ENCODE results near the gene GDF2. TPM values are rescaled to one million over a fixed set of nuclear protein-coding genes. Genes with fewer than 3 reads are reported as not detected.

GDF2 gene
- total RNA-seq: not detected in 2 replicates
- long read RNA-seq: 0 reads

- H3K9me3 Mint-ChIP-seq (ENCODE audit: low read depth): peaks cover 2% of the 10 kb centered on the region
- peaks cover 31% of the 10 kb centered on the region for H3K4me1 Mint-ChIP-seq (ENCODE audit: low read depth)
- no peak within 1 kb of the TSS for H3K4me3 Mint-ChIP-seq (ENCODE audit: low read depth)
- no peak for DNase-seq (ENCODE audit: low spot score, unreplicated experiment)
- H3K27ac Mint-ChIP-seq: no peak within 1 kb of the TSS
- no peak for TF ChIP-seq CTCF (IDR thresholded peaks at IDR 0.05; ENCODE audit: unreplicated experiment)
- H3K36me3 Mint-ChIP-seq (ENCODE audit: insufficient read depth): no peaks in the 10 kb centered on the region
- H3K27me3 Mint-ChIP-seq: peaks cover 24% of the 10 kb centered on the region
Measured at GRCh38 chr10:47322300-47323061, at the start of gene GDF2. Gene GDF2 (plus strand): TSS chr10:47322454. CDS start chr10:47322669, 215 bp downstream.

DNA sequence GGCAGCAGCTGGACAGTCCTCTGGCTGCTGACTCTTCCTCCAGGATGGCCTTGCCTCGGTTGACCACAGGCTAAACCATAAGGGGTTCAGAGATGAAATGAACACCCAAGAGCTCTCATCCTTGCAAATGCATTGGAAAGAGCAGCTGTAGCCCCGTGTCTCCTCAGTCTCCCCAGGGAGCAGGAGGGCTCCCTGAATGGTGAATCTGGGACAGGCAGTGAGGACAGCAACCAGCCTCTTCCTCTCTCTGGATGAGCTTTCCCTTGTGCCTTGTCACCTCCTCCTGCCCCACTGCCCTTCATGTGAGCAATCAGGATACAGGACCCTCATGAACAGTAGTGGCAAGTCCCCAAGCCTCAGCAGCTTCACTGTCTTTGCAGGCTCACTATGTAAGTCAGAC lies 46.2 kb upstream of the GDF2 start:
- Mint-ChIP-seq H3K36me3 (ENCODE audit: insufficient read depth) (no peaks in the 10 kb centered on the region), H3K27me3 (peaks cover 29% of the 10 kb centered on the region), H3K4me3 (ENCODE audit: low read depth) (no peak overlapping the region), H3K27ac (no peak overlapping the region), H3K9me3 (ENCODE audit: low read depth) (peaks cover 8% of the 10 kb centered on the region), H3K4me1 (ENCODE audit: low read depth) (no peaks in the 10 kb centered on the region)
- DNase-seq (ENCODE audit: low spot score, unreplicated experiment): no peak
- no peak for TF ChIP-seq CTCF (IDR thresholded peaks at IDR 0.05; ENCODE audit: unreplicated experiment)

DNA sequence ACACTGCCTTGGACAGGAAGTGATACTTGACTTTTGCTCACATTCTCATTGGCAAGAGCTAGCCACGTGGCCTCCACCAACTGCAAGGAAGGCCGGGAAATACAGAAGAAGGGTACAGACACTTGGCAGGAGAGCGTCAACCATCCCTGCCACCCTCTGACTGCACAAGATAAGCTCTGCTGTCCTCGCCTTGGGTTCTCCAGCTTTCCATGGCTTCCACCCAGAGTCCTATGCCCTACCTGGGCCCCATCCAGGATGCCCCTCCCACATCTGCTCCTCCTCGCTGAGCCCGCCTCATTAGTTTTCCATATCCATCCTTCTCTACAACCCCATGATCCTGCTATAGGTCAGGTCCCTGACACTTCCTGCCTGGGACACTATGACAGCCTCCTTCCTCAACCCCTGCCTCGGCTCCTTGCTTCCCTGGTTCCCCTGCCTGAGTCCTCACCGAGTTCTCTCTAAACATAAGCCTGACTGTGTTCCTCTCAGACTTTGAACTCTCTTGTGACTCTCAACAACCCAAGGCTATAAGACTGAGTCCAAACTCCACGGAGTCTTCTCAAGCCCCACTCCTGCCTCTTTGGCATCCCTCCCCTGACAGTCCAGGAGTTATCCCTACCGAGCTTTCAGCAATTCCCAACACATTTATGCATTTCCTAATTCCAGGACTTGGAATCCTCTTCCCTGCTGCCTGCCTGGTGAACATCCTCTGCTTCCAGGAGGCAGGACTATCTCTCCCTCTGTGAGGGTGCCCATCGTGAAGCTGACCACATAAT lies 45.5 kb upstream of the GDF2 start:
- Mint-ChIP-seq H3K27me3 (peaks cover 27% of the 10 kb centered on the region), H3K4me3 (ENCODE audit: low read depth) (no peak overlapping the region), H3K9me3 (ENCODE audit: low read depth) (peaks cover 8% of the 10 kb centered on the region), H3K4me1 (ENCODE audit: low read depth) (no peaks in the 10 kb centered on the region), H3K36me3 (ENCODE audit: insufficient read depth) (no peaks in the 10 kb centered on the region), H3K27ac (no peak overlapping the region)
- DNase-seq (ENCODE audit: low spot score, unreplicated experiment): no peak
- TF ChIP-seq CTCF (IDR thresholded peaks at IDR 0.05; ENCODE audit: unreplicated experiment): no peak

GRCh38 chr10:47277352-47278151 lies 44.7 kb upstream of the GDF2 start:
- H3K27ac Mint-ChIP-seq: no peak overlapping the region
- H3K4me3 Mint-ChIP-seq (ENCODE audit: low read depth): no peak overlapping the region

More at GRCh38 chr10:47277352-47278151, 44.7 kb upstream of the GDF2 start:
- DNase-seq (ENCODE audit: low spot score, unreplicated experiment): no peak
- Mint-ChIP-seq H3K9me3 (ENCODE audit: low read depth) (peaks cover 8% of the 10 kb centered on the region), H3K36me3 (ENCODE audit: insufficient read depth) (no peaks in the 10 kb centered on the region), H3K27me3 (peaks cover 33% of the 10 kb centered on the region), H3K4me1 (ENCODE audit: low read depth) (no peaks in the 10 kb centered on the region)
- TF ChIP-seq CTCF (IDR thresholded peaks at IDR 0.05; ENCODE audit: unreplicated experiment): no peak
